ENCODE data around the gene FRS3. TPM values are rescaled to one million over a fixed set of nuclear protein-coding genes. Genes with fewer than 3 reads are reported as not detected.

FRS3 gene
- total RNA-seq, 1 experiment from 2014 or later = 4.3 TPM

GRCh38 chr6:41781366-41781730, 1.6 kb upstream of the FRS3 start:
- H3K36me3 ChIP-seq (ENCODE audit: low read depth, low read length) = no peaks in the 10 kb centered on the region
- H3K9me3 ChIP-seq (ENCODE audit: low read length) = no peaks in the 10 kb centered on the region
- H4K20me1 ChIP-seq (ENCODE audit: low read length) = no peaks in the 10 kb centered on the region
- peak; percentile 33 for DNase-seq
- H3K9me2 ChIP-seq (replicated peaks; ENCODE audit: low read length) = no peaks in the 10 kb centered on the region
- peaks cover 22% of the 10 kb centered on the region for H3K4me1 ChIP-seq (ENCODE audit: insufficient read depth, low read length)
- no peak overlapping the region for H3K27ac ChIP-seq (ENCODE audit: low read length)
- H3K79me2 ChIP-seq (ENCODE audit: low read length) = peaks cover 6% of the 10 kb centered on the region; the same call in 1 of the 2 replicates
- H3K27me3 ChIP-seq (ENCODE audit: low read length) = no peaks in the 10 kb centered on the region
- no peak overlapping the region for H3K9ac ChIP-seq (ENCODE audit: low read length)
- H3K4me3 ChIP-seq (ENCODE audit: low read length) = peak overlapping the region; percentile 93
- no peaks in the 10 kb centered on the region for H3F3A ChIP-seq (ENCODE audit: low read length, unreplicated experiment)
- peak overlapping the region; percentile 99 for H2AFZ ChIP-seq (ENCODE audit: low read length)
- POLR2A ChIA-PET (ENCODE audit: unreplicated experiment) = interaction anchor here (0.5 kb wide), 1 partner anchor 145 kb away, joined by 3 read pairs; no protein-coding TSS in a partner anchor
- intact Hi-C loops (cut with micrococcal nuclease) = loop anchor here (10.0 kb wide), 1 partner anchor 443 kb away; no protein-coding TSS in a partner anchor
- H3K4me2 ChIP-seq (ENCODE audit: low read length) = peak overlapping the region; percentile 99
- BruUV-seq (replicated peaks) = TSS peak; percentile 36
- ATAC-seq = peak; percentile 30
- TF ChIP-seq EZH2phosphoT487 (IDR thresholded peaks at IDR 0.05; ENCODE audit: borderline replicate concordance, low read length) (no peak), EZH2 (IDR thresholded peaks at IDR 0.05; ENCODE audit: low read length, unreplicated experiment) (no peak), CTCF (conservative IDR thresholded peaks at IDR 0.05; ENCODE audit: low read depth, low read length) (no peak)
- CTCF ChIA-PET = no interaction called here

- Histone ChIP-seq H3K9me2 (replicated peaks; ENCODE audit: low read length) (no peaks in the 10 kb centered on the region), H3K9me3 (ENCODE audit: low read length) (no peaks in the 10 kb centered on the region), H3K4me1 (ENCODE audit: insufficient read depth, low read length) (peaks cover 18% of the 10 kb centered on the region), H3K4me2 (ENCODE audit: low read length) (peak within 1 kb of the TSS; percentile 99), H2AFZ (ENCODE audit: low read length) (peak within 1 kb of the TSS; percentile 99), H3K79me2 (ENCODE audit: low read length) (peaks cover 6% of the 10 kb centered on the region; the same call in 1 of the 2 replicates), H4K20me1 (ENCODE audit: low read length) (no peaks in the 10 kb centered on the region), H3K9ac (ENCODE audit: low read length) (peak within 1 kb of the TSS; percentile 67), H3K27ac (ENCODE audit: low read length) (no peak within 1 kb of the TSS), H3F3A (ENCODE audit: low read length, unreplicated experiment) (no peaks in the 10 kb centered on the region), H3K4me3 (ENCODE audit: low read length) (peak within 1 kb of the TSS; percentile 93), H3K27me3 (ENCODE audit: low read length) (no peaks in the 10 kb centered on the region), H3K36me3 (ENCODE audit: low read depth, low read length) (no peaks in the 10 kb centered on the region; the same call in 1 of the 2 replicates)
- ChIA-PET CTCF (interaction anchor here (0.5 kb wide), 1 partner anchor 26 kb away, joined by 4 read pairs; no protein-coding TSS in a partner anchor), POLR2A (ENCODE audit: unreplicated experiment) (interaction anchor here (0.5 kb wide), 1 partner anchor 144 kb away, joined by 3 read pairs; no protein-coding TSS in a partner anchor)
- no peak for TF ChIP-seq EZH2 (IDR thresholded peaks at IDR 0.05; ENCODE audit: low read length, unreplicated experiment)
- TF ChIP-seq CTCF (conservative IDR thresholded peaks at IDR 0.05; ENCODE audit: low read depth, low read length) = no peak
- TF ChIP-seq EZH2phosphoT487 (IDR thresholded peaks at IDR 0.05; ENCODE audit: borderline replicate concordance, low read length) = no peak
- DNase-seq = peak; percentile 35
- no TSS peak for BruUV-seq (replicated peaks)
- ATAC-seq = peak; percentile 18
- intact Hi-C loops (cut with micrococcal nuclease) = loop anchor here (1.0 to 10.0 kb wide), 2 partner anchors 264 to 444 kb away; no protein-coding TSS in a partner anchor
These were observed 1.1 kb upstream of the FRS3 start, which contains the start of gene PRICKLE4 for GRCh38 chr6:41780551-41781365. PRICKLE4 (plus strand) TSS chr6:41780782; CDS start chr6:41783474, 2,692 bp downstream.

All from PC-3 (cell line).